ENCODE data around the gene PLA2G4F.

Gene PLA2G4F

GRCh38 chr15:42100021-42100800 lies 56.2 kb downstream of the PLA2G4F start:
- Histone ChIP-seq H3K27me3 (ENCODE audit: insufficient read depth, low read length, poor library complexity) (no peaks in the 10 kb centered on the region), H3K9ac (ENCODE audit: low read depth, low read length) (no peak overlapping the region), H3K9me3 (ENCODE audit: insufficient read depth, low read length, severe bottlenecking) (no peaks in the 10 kb centered on the region), H3K36me3 (ENCODE audit: insufficient read depth, low read length) (no peaks in the 10 kb centered on the region), H3K4me3 (ENCODE audit: low read depth in 1 of 2, low read length in 2 of 2) (no peak overlapping the region), H3K4me2 (ENCODE audit: insufficient read depth, low read length) (no peak overlapping the region), H3K27ac (ENCODE audit: low read length) (no peak overlapping the region), H4K20me1 (ENCODE audit: insufficient read depth, low read length) (no peaks in the 10 kb centered on the region), H3K4me1 (ENCODE audit: insufficient read depth, low read length) (peaks cover 9% of the 10 kb centered on the region), H3K79me2 (ENCODE audit: insufficient read depth, low read length) (no peaks in the 10 kb centered on the region), H2AFZ (ENCODE audit: low read depth, low read length) (no peak overlapping the region)
- no peak for DNase-seq
- TF ChIP-seq CTCF (IDR thresholded peaks at IDR 0.05; ENCODE audit: borderline replicate concordance, extremely low read depth, low read length, poor library complexity, severe bottlenecking): no peak
- TF ChIP-seq EZH2 (IDR thresholded peaks at IDR 0.05; ENCODE audit: borderline replicate concordance, low read depth, low read length, severe bottlenecking): no peak
- ATAC-seq (ENCODE audit: insufficient read depth, low read depth): no peak

- H2AFZ ChIP-seq (ENCODE audit: low read depth, low read length): no peak overlapping the region
- H3K27ac ChIP-seq (ENCODE audit: low read length): no peak overlapping the region
- H3K9me3 ChIP-seq (ENCODE audit: insufficient read depth, low read length, severe bottlenecking): no peaks in the 10 kb centered on the region
- no peak for TF ChIP-seq EZH2 (IDR thresholded peaks at IDR 0.05; ENCODE audit: borderline replicate concordance, low read depth, low read length, severe bottlenecking)
- TF ChIP-seq CTCF (IDR thresholded peaks at IDR 0.05; ENCODE audit: borderline replicate concordance, extremely low read depth, low read length, poor library complexity, severe bottlenecking): no peak
- H3K27me3 ChIP-seq (ENCODE audit: insufficient read depth, low read length, poor library complexity): no peaks in the 10 kb centered on the region
- no peak overlapping the region for H3K4me2 ChIP-seq (ENCODE audit: insufficient read depth, low read length)
- no peaks in the 10 kb centered on the region for H3K79me2 ChIP-seq (ENCODE audit: insufficient read depth, low read length)
- H4K20me1 ChIP-seq (ENCODE audit: insufficient read depth, low read length): no peaks in the 10 kb centered on the region
- no peak overlapping the region for H3K9ac ChIP-seq (ENCODE audit: low read depth, low read length)
- ATAC-seq (ENCODE audit: insufficient read depth, low read depth) (no peak), DNase-seq (no peak)
- H3K36me3 ChIP-seq (ENCODE audit: insufficient read depth, low read length): no peaks in the 10 kb centered on the region
- H3K4me1 ChIP-seq (ENCODE audit: insufficient read depth, low read length): no peaks in the 10 kb centered on the region
- H3K4me3 ChIP-seq (ENCODE audit: low read depth in 1 of 2, low read length in 2 of 2): no peak overlapping the region
These were observed 59.4 kb downstream of the PLA2G4F start for GRCh38 chr15:42097018-42097417.

GRCh38 chr15:42094512-42094963 lies 61.9 kb downstream of the PLA2G4F start, which contains the start of gene PLA2G4D:
Gene PLA2G4D, minus strand, starts transcription at chr15:42094562. Its CDS starts 103 bp downstream, at chr15:42094459.
- Histone ChIP-seq H3K27ac (ENCODE audit: low read length) (no peak within 1 kb of the TSS), H3K4me3 (ENCODE audit: low read depth in 1 of 2, low read length in 2 of 2) (no peak within 1 kb of the TSS), H4K20me1 (ENCODE audit: insufficient read depth, low read length) (no peaks in the 10 kb centered on the region), H3K4me1 (ENCODE audit: insufficient read depth, low read length) (no peaks in the 10 kb centered on the region), H3K79me2 (ENCODE audit: insufficient read depth, low read length) (no peaks in the 10 kb centered on the region), H3K9ac (ENCODE audit: low read depth, low read length) (no peak within 1 kb of the TSS), H3K9me3 (ENCODE audit: insufficient read depth, low read length, severe bottlenecking) (no peaks in the 10 kb centered on the region), H3K27me3 (ENCODE audit: insufficient read depth, low read length, poor library complexity) (no peaks in the 10 kb centered on the region), H3K4me2 (ENCODE audit: insufficient read depth, low read length) (no peak within 1 kb of the TSS), H2AFZ (ENCODE audit: low read depth, low read length) (no peak within 1 kb of the TSS), H3K36me3 (ENCODE audit: insufficient read depth, low read length) (no peaks in the 10 kb centered on the region)
- no peak for DNase-seq
- no peak for TF ChIP-seq CTCF (IDR thresholded peaks at IDR 0.05; ENCODE audit: borderline replicate concordance, extremely low read depth, low read length, poor library complexity, severe bottlenecking)
- no peak for TF ChIP-seq EZH2 (IDR thresholded peaks at IDR 0.05; ENCODE audit: borderline replicate concordance, low read depth, low read length, severe bottlenecking)
- no peak for ATAC-seq (ENCODE audit: insufficient read depth, low read depth)

Data from DND-41 (cell line).